HepG2 (cell line): ENCODE measurements around the gene SKI. TPM values are rescaled to one million over a fixed set of nuclear protein-coding genes. Genes with fewer than 3 reads are reported as not detected.
A peak's percentile ranks its signal among the peaks of the same experiment; 100 is the strongest.

Experiments used
- BORCS8-MEF2B ChIP-seq: sonication (generic); formaldehyde crosslinking; IDR thresholded peaks from 2 replicates; pipeline ENCODE4 v1.8.0; 2022; ENCODE audit warnings: mild to moderate bottlenecking, missing genetic modification reagents
- HOXA7 ChIP-seq: sonication (generic); formaldehyde crosslinking; IDR thresholded peaks from 2 replicates; pipeline ENCODE4 v1.8.1; 2022; ENCODE audit warnings: mild to moderate bottlenecking, missing genetic modification reagents, moderate library complexity
- NKX3-1 ChIP-seq: sonication (generic); formaldehyde crosslinking; IDR thresholded peaks from 2 replicates; pipeline ENCODE4 v1.5.0; 2020; ENCODE audit warnings: missing genetic modification reagents
- TBX3 ChIP-seq: fragments of 450-650 bp; IDR thresholded peaks from 2 replicates; pipeline ENCODE4 v1.6.1; 2017; ENCODE audit warnings: antibody characterized with exemption, mild to moderate bottlenecking, inconsistent platforms, borderline replicate concordance
- ZBTB38 ChIP-seq: sonication (generic); formaldehyde crosslinking; IDR thresholded peaks from 2 replicates; pipeline ENCODE4 v1.5.1; 2020; ENCODE audit warnings: mild to moderate bottlenecking, missing genetic modification reagents
- ZFP90 ChIP-seq: sonication (generic); formaldehyde crosslinking; IDR thresholded peaks from 2 replicates; pipeline ENCODE4 v1.8.0; 2022; ENCODE audit warnings: missing genetic modification reagents, mild to moderate bottlenecking, inconsistent platforms, borderline replicate concordance
- ZNF232 ChIP-seq: sonication (generic); formaldehyde crosslinking; IDR thresholded peaks from 2 replicates; pipeline ENCODE4 v1.4.0; 2020; ENCODE audit warnings: missing genetic modification reagents, borderline replicate concordance
- ZNF317 ChIP-seq: sonication (generic); formaldehyde crosslinking; IDR thresholded peaks from 2 replicates; pipeline ENCODE4 v1.5.0; 2020; ENCODE audit warnings: mild to moderate bottlenecking, missing genetic modification reagents
- ZNF510 ChIP-seq: sonication (generic); formaldehyde crosslinking; IDR thresholded peaks from 2 replicates; pipeline ENCODE4 v1.4.0; 2020; ENCODE audit warnings: low read depth, mild to moderate bottlenecking, missing genetic modification reagents
- ZNF589 ChIP-seq: sonication (generic); formaldehyde crosslinking; conservative IDR thresholded peaks from 2 replicates; pipeline ENCODE4 v1.8.0; 2022; ENCODE audit warnings: mild to moderate bottlenecking, moderate library complexity, missing genetic modification reagents
- ZNF720 ChIP-seq: sonication (generic); formaldehyde crosslinking; IDR thresholded peaks from 2 replicates; pipeline ENCODE4 v1.4.0; 2020; ENCODE audit warnings: missing genetic modification reagents
- polyA plus RNA-seq, 8 experiments: library from polyadenylated mRNA; depleted of rRNA in 3 of 8; stranded (reverse) in 7 of 8; unstranded in 1 of 8; fragments of >200 nt; fragmentation: Illumina TruSeq in 4 of 8; extraction: Trizol in 4 of 8; gene quantifications; 2 replicates each; pipeline versions ENCODE4 v1.2.1 to v1.2.3, GENCODE V29; 2011 to 2016; ENCODE audit warnings: low read depth in 4 of 8, missing spikeins in 1 of 8, mixed read lengths in 1 of 8; ENCODE audit not compliant: insufficient read depth in 1 of 8
- total RNA-seq, 5 experiments: library from RNA; depleted of rRNA; stranded (reverse); fragments of >200 nt; fragmentation: Illumina TruSeq; extraction: Trizol; gene quantifications; 2 replicates each; pipeline ENCODE4 v1.2.3, GENCODE V29; 2016; ENCODE audit warnings: low read depth in 1 of 5
- TF ChIP-seq, protein P1 (sequence below): sonication (generic); formaldehyde crosslinking; IDR thresholded peaks from 2 replicates; pipeline ENCODE4 v1.8.1; 2023; ENCODE audit warnings: mild to moderate bottlenecking, missing genetic modification reagents
- TF ChIP-seq, protein P2 (sequence below): sonication (generic); formaldehyde crosslinking; IDR thresholded peaks from 2 replicates; pipeline ENCODE4 v1.4.0; 2020; ENCODE audit warnings: missing genetic modification reagents, borderline replicate concordance
- TF ChIP-seq, protein P3 (sequence below): sonication (generic); formaldehyde crosslinking; IDR thresholded peaks from 2 replicates; pipeline ENCODE4 v1.4.0; 2020; ENCODE audit warnings: missing genetic modification reagents
- TF ChIP-seq, protein P4 (sequence below): sonication (generic); formaldehyde crosslinking; IDR thresholded peaks from 2 replicates; pipeline ENCODE4 v1.4.0; 2020; ENCODE audit warnings: missing genetic modification reagents, mild to moderate bottlenecking, borderline replicate concordance
- TF ChIP-seq, protein P5 (sequence below): sonication (generic); formaldehyde crosslinking; IDR thresholded peaks from 2 replicates; pipeline ENCODE4 v1.4.0; 2020; ENCODE audit warnings: missing genetic modification reagents

SKI gene
- total and polyA plus RNA-seq, 2 of the 13 experiments (the other 11 are each of a cell fraction or from before 2014, with no cell fraction given): 4.7 to 6.9 TPM

DNA sequence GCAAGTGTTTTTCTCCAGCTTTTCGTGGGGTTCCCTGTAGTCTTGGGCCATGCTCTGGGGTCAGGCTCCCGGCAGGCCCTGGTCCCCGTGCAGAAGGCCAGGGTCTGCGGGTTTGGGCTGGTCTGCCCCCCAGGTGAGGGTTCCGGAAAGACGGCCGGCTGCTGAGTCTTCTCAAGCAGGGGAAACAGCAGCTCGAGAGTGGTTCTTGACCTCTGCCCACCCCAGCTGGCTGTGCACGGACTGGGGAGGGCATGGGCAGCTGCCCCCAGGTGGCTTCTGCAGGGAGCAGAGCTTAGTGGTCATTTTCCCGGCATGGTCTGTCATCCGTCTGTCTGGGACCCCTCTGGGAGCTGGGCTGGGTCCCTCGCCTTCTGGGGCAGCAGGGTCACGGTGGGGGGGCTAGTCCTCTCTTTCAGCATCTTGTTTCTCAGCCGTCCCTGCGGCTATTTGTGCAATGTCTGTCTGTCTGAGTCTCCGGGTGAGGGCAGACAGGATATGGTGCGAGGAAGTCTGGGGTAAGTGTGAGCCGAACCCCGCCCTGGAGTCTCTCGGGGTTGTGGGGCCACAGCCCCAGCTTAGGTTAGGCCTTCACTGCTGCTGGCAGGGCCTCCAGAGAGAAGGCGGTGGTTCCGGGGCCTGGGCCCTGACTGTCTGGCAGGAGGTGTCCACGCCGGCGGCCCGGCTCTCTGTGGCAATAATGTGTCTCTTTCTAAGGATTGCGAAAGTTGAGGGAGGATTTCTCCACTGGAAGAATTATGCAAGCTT, 6.1 kb downstream of the SKI start (continued):
- TF ChIP-seq TBX3 (0 out of 2 replicates have a peak, but pooled peaks have one; percentile 40), ZBTB38 (no peak), HOXA7 (no peak), ZNF589 (CRISPR knock-in tag) (no peak), ZNF510 (no peak), BORCS8-MEF2B (CRISPR knock-in tag) (0 out of 2 replicates have a peak, but pooled peaks have one; percentile 25), ZNF232 (CRISPR knock-in tag) (no peak), NKX3-1 (CRISPR knock-in tag) (0 out of 2 replicates have a peak, but pooled peaks have one; percentile 22), ZNF720 (CRISPR knock-in tag) (no peak), ZFP90 (CRISPR knock-in tag) (no peak), ZNF317 (CRISPR knock-in tag) (peak; percentile 78; the same call in 1 of the 2 replicates)
- TF ChIP-seq, protein P1, sequence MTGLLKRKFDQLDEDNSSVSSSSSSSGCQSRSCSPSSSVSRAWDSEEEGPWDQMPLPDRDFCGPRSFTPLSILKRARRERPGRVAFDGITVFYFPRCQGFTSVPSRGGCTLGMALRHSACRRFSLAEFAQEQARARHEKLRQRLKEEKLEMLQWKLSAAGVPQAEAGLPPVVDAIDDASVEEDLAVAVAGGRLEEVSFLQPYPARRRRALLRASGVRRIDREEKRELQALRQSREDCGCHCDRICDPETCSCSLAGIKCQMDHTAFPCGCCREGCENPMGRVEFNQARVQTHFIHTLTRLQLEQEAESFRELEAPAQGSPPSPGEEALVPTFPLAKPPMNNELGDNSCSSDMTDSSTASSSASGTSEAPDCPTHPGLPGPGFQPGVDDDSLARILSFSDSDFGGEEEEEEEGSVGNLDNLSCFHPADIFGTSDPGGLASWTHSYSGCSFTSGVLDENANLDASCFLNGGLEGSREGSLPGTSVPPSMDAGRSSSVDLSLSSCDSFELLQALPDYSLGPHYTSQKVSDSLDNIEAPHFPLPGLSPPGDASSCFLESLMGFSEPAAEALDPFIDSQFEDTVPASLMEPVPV (CRISPR knock-in tag): no peak
- TF ChIP-seq, protein P2, sequence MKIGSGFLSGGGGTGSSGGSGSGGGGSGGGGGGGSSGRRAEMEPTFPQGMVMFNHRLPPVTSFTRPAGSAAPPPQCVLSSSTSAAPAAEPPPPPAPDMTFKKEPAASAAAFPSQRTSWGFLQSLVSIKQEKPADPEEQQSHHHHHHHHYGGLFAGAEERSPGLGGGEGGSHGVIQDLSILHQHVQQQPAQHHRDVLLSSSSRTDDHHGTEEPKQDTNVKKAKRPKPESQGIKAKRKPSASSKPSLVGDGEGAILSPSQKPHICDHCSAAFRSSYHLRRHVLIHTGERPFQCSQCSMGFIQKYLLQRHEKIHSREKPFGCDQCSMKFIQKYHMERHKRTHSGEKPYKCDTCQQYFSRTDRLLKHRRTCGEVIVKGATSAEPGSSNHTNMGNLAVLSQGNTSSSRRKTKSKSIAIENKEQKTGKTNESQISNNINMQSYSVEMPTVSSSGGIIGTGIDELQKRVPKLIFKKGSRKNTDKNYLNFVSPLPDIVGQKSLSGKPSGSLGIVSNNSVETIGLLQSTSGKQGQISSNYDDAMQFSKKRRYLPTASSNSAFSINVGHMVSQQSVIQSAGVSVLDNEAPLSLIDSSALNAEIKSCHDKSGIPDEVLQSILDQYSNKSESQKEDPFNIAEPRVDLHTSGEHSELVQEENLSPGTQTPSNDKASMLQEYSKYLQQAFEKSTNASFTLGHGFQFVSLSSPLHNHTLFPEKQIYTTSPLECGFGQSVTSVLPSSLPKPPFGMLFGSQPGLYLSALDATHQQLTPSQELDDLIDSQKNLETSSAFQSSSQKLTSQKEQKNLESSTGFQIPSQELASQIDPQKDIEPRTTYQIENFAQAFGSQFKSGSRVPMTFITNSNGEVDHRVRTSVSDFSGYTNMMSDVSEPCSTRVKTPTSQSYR (CRISPR knock-in tag): peak; percentile 32; the same call in 1 of the 2 replicates
- TF ChIP-seq, protein P3, sequence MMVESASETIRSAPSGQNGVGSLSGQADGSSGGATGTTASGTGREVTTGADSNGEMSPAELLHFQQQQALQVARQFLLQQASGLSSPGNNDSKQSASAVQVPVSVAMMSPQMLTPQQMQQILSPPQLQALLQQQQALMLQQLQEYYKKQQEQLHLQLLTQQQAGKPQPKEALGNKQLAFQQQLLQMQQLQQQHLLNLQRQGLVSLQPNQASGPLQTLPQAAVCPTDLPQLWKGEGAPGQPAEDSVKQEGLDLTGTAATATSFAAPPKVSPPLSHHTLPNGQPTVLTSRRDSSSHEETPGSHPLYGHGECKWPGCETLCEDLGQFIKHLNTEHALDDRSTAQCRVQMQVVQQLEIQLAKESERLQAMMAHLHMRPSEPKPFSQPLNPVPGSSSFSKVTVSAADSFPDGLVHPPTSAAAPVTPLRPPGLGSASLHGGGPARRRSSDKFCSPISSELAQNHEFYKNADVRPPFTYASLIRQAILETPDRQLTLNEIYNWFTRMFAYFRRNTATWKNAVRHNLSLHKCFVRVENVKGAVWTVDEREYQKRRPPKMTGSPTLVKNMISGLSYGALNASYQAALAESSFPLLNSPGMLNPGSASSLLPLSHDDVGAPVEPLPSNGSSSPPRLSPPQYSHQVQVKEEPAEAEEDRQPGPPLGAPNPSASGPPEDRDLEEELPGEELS (CRISPR knock-in tag): peak; percentile 69; the same call in 1 of the 2 replicates
- TF ChIP-seq, protein P4, sequence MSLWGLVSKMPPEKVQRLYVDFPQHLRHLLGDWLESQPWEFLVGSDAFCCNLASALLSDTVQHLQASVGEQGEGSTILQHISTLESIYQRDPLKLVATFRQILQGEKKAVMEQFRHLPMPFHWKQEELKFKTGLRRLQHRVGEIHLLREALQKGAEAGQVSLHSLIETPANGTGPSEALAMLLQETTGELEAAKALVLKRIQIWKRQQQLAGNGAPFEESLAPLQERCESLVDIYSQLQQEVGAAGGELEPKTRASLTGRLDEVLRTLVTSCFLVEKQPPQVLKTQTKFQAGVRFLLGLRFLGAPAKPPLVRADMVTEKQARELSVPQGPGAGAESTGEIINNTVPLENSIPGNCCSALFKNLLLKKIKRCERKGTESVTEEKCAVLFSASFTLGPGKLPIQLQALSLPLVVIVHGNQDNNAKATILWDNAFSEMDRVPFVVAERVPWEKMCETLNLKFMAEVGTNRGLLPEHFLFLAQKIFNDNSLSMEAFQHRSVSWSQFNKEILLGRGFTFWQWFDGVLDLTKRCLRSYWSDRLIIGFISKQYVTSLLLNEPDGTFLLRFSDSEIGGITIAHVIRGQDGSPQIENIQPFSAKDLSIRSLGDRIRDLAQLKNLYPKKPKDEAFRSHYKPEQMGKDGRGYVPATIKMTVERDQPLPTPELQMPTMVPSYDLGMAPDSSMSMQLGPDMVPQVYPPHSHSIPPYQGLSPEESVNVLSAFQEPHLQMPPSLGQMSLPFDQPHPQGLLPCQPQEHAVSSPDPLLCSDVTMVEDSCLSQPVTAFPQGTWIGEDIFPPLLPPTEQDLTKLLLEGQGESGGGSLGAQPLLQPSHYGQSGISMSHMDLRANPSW (CRISPR knock-in tag): peak; percentile 90; the same call in 1 of the 2 replicates
- TF ChIP-seq, protein P5, sequence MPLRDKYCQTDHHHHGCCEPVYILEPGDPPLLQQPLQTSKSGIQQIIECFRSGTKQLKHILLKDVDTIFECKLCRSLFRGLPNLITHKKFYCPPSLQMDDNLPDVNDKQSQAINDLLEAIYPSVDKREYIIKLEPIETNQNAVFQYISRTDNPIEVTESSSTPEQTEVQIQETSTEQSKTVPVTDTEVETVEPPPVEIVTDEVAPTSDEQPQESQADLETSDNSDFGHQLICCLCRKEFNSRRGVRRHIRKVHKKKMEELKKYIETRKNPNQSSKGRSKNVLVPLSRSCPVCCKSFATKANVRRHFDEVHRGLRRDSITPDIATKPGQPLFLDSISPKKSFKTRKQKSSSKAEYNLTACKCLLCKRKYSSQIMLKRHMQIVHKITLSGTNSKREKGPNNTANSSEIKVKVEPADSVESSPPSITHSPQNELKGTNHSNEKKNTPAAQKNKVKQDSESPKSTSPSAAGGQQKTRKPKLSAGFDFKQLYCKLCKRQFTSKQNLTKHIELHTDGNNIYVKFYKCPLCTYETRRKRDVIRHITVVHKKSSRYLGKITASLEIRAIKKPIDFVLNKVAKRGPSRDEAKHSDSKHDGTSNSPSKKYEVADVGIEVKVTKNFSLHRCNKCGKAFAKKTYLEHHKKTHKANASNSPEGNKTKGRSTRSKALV (CRISPR knock-in tag): no peak
